ENCODE measurements around the gene NR2C2.

GRCh38 chr3:15041950-15042349 lies 94.6 kb downstream of the NR2C2 start:
- TF ChIP-seq CTCF (IDR thresholded peaks at IDR 0.05), result no peak
- no peak for TF ChIP-seq POLR2A (IDR thresholded peaks at IDR 0.05)
